WI38 (cell line): Measurements from ENCODE around the gene SNED1.

Source experiments
- H3K4me3 ChIP-seq: 2 replicates; pipeline ENCODE4 v1.5.1; 2011; ENCODE audit warnings: low read depth, mild to moderate bottlenecking, control low read depth, low read length
- CTCF ChIP-seq: IDR thresholded peaks from 2 replicates; pipeline ENCODE4 v1.5.1; 2012; ENCODE audit warnings: low read depth, mild to moderate bottlenecking, control low read depth, low read length

Gene SNED1

GRCh38 chr2:240982821-240983281 lies 15.6 kb upstream of the SNED1 start:
- TF ChIP-seq CTCF: no peak
- no peak overlapping the region for H3K4me3 ChIP-seq

- no peak overlapping the region for H3K4me3 ChIP-seq
- TF ChIP-seq CTCF: peak; percentile 39
Observed at GRCh38 chr2:240983361-240983995, 14.9 kb upstream of the SNED1 start.

GRCh38 chr2:240983996-240984498 lies 14.4 kb upstream of the SNED1 start:
- no peak overlapping the region for H3K4me3 ChIP-seq
- no peak for TF ChIP-seq CTCF

GRCh38 chr2:240985881-240986786 lies 12.3 kb upstream of the SNED1 start:
- no peak for TF ChIP-seq CTCF
- H3K4me3 ChIP-seq: no peak overlapping the region

GRCh38 chr2:240986787-240987411 lies 11.5 kb upstream of the SNED1 start:
- TF ChIP-seq CTCF: no peak
- no peak overlapping the region for H3K4me3 ChIP-seq

- H3K4me3 ChIP-seq: no peak overlapping the region
- no peak for TF ChIP-seq CTCF
Observed at GRCh38 chr2:240987588-240987987, 10.8 kb upstream of the SNED1 start.
